Right renal cortex interstitium (tissue), 3 donors: ENCODE measurements around the gene RMND5A. TPM values are rescaled to one million over a fixed set of nuclear protein-coding genes. Genes with fewer than 3 reads are reported as not detected.

Experiments used
- DNase-seq, 3 donors: peaks; one replicate each; pipeline ENCODE4 v3.0.0-alpha.2; 2013; ENCODE audit warnings: low read depth in 3 of 3, low spot score in 2 of 3
- polyA plus RNA-seq, 3 donors: library from polyadenylated mRNA; unstranded; fragments of 120-200 nt; gene quantifications; one replicate each; pipeline ENCODE4 v1.2.1, GENCODE V29; 2013; ENCODE audit not compliant: insufficient read length in 3 of 3

RMND5A gene, protein sequence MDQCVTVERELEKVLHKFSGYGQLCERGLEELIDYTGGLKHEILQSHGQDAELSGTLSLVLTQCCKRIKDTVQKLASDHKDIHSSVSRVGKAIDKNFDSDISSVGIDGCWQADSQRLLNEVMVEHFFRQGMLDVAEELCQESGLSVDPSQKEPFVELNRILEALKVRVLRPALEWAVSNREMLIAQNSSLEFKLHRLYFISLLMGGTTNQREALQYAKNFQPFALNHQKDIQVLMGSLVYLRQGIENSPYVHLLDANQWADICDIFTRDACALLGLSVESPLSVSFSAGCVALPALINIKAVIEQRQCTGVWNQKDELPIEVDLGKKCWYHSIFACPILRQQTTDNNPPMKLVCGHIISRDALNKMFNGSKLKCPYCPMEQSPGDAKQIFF
- 10 to 100 TPM; 58.4 to 65.8 (median 63.9) TPM for polyA plus RNA-seq

DNA sequence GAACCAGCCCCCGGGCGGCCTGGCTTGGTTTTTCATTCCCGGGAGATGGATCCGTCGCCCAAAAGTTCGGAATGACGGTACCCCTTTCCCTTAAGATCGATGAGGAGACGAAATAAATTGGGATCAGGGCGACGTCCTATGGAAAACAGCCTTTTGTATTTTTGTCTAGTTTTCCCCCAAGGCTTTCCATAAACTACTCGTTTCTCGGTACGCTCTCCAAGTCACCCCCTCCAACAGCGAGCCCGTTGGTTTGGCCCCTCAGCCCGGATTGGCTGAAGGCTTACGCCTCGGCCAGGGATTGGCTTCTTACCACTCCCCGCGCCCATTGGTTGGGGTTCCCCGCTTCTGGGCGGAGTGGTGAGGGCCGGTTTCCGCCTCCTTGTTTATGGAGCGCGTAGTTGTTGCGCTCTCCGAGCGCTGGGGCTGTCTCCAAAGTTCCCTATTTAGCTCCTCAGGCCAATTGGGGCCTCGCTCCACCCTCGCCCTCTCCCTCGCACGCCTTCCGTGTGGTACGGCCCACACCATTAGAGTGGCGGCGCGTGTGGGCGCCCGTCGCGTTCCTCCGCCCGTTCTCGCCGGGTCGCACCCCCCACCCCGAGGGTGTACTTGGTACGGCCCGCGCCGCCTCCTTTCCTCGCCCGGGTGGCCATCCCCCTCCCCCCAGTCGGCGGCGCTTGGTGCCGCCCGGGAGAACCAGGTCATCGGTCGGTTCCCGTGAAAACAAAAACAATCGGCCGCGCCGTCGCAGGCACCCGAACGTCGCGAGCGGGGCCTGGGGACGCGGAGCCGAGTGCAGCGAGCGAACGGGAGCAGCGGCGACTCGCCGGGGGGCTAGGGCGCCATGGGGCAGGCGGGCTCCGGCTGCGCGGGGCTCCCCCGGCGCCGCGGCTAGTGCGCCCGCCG, at the start of gene RMND5A:
TSS of gene RMND5A (plus strand) at position 655 of the 903 bp plus-strand sequence. CDS start 377 bp downstream, outside the sequence.
- DNase-seq, result peak; percentile 41 to 61 (median 58)

DNA sequence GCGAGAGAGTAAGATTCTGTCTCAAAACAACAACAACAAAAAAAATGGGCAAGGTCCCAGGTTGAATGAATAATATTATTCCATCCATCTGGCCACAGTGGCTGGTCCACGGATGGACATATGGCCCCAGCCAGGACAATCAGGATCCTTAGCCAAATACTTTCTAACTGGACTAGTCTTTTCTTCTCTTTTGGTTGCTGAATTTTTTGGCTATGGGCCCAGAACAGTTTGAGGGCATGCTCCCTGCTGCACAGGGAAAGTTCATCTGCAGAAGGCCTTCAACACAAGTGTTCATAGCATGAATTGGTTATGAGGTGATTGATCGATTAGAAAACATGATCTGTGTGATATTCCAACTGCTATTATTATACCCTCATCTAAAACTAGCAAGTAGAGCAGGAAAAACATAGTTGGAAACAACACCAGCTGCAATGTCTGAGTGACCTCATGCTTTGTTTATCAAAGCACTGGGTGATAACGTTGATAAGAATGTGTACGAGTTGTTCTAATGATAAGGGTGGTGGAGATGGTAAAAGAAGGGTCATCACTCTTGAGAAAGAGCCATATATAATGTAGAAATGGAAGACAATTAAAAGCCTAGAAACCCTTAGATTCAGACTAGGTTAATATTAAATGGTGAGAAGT, 48.6 kb upstream of the RMND5A start:
- DNase-seq, result no peak

DNA sequence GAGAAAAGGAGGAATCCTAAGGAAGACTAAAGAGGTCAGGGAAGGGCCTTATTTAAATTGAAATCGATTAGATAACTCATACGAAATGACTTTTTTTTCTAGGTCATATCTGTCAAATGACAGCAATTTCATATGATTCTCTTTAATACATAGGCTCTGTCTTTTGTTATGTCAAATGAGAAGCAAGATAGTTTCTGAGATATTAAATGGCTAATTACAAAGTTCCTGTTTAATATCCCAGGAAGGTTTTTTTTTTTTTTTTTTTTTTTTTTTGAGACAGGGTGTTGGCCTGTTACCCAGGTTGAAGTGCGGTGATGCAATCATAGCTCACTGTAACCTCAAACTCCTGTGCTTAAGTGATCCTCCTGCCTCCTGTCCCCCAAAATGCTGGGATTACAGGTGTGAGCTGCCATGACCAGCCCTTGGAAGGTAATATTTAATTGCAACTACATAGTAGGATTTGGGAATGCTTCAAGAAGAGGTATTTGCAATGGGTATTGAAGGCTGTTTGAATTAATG, 48.0 kb upstream of the RMND5A start:
- DNase-seq, result no peak

DNA sequence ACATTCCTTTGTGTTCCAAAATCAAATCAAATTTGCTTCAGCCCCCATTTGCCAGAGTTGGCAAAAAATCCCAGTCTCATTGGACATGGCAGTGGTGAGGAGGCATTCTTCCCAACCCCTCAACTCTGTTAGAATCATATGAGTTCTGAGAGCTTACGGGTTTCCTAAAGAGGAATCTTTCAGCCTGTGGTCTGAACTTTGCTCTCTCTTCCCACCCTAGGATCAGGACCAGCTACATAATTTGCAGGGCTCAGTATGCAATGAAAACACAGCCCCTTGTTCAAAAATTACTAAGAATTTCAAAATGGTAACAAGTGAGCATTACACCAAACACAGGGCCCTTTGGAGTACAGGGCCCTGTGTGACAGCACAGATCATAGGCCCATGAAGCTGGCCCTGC, 47.1 kb upstream of the RMND5A start:
- DNase-seq, result no peak

DNA sequence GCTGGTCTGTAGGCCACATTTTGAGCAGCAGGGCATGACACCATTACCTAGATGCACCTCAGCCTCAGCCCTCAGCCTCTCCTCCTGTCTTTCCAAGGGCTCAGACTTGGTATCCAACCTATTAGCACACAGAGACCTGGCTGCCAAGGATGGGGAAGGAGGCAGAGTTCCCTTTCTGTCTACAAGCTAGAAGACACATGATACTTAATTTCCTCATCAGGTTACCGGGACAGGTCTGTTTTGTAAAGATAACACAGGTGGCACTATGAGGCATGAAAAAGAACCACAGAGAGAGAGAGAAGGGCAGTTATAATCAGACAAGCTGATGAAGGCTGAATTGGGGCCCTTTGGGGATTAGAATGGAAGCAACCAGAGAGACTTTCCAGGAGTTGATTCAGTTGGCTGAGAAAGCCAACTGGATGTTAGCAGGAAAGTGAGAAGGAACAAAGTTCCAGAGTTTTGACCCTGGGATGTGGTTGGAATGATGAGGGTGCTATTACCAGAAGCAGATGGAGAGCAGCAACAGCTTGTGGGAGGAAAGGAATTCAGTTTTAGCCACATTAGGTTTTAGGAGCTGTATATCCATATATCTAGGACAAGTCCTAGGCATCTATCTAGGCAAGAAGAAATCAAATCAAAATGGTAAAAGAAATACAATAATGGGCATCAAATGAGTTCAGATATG, 46.0 kb upstream of the RMND5A start:
- DNase-seq, result no peak

DNA sequence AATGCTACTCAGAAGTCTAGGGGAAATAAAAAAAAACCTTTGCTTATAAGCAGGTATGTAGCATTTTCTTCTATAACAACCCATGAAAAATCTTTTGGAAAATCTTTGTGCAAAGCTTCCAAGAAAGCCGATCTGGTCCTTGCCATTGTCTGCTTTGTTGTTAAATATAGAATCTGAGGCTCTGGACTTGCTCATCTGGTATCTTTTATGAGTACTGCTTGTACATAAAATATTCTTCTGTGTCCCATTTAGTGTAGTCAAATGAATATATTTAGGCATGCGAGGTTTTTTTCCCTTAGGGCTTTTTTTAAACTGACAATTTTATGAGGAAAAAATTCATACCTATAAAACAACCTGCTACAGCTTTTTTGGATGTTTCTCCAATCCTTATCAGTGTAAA, 45.0 kb upstream of the RMND5A start:
- no peak for DNase-seq

DNA sequence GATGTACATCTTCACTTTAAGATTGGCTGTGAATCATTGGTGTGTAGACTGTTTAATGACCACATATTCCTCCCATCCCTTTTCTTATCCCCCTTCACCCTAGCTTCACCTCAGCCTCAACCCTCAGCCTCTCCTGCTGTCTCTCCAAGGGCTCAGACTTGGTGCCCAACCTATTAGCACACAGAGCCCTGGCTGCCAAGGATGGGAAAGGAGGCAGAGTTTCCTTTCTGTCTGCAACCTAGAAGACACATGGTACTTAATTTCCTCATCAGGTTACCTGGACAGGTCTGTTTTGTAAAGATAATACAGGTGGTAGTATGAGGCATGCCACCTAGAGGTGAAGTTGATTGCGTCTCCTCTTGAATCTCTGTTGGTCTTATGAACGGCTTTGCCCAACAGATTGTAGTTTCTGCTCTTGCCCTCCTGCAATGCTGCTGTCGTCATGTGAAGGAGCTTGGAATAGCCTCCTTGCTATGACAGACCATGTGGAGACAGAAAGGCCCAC, 44.5 kb upstream of the RMND5A start:
- DNase-seq, result no peak

DNA sequence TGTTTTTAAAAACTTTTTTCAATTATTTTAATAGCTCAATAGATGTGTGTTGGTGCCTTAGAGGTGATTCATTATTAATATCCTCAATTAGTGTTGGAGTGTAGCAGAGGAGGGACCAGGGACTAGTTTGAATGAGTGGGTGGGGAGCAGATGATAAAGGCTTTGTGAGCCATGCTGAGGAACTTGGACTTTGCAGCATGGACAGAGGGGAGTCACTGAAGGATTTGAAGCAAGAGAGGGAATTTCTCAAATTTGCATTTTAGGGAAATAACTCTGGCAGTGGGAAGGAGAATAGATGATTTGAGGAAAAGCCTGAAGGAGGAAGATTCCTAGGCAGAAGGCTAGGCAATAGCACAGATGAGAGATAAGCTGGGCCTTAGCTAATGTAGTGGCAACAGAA, 42.3 kb upstream of the RMND5A start:
- DNase-seq, result no peak

DNA sequence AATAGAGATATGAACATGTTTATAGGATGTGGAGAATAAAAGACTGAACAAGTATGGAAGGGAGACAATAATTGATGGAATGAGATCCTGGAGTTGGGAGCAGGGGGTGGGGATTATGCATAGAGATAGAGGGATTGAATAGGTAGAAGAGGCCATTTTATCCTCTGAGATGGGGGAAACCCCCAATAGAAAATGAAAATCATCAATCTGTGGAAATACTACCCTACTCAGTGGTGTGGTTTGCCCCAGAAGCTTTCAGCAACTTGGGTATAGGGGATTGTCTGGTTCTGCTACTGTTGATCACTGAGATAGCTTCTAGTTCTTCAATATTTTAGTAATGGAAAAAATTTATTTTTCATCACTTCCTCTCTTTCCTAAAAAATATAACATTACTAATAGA, 41.1 kb upstream of the RMND5A start:
- DNase-seq, result no peak

DNA sequence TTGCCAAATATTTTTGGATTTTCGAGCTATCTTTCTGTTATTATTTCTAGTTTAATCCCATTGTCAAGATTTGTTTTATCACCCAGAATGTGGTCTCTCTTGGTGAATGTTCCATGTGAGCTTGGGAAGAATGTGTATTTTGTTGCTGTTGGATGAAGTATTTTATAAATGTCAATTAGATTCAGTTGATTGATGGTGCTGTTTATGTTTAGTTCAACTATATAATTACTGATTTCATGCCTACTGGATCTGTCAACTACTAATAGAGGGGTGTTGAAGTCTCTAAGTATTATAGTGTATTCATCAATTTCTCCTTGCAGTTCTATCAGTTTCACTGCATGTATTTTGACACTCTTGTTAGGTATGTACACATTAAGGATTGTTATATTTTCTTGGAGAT, 34.7 kb upstream of the RMND5A start:
- no peak for DNase-seq

DNA sequence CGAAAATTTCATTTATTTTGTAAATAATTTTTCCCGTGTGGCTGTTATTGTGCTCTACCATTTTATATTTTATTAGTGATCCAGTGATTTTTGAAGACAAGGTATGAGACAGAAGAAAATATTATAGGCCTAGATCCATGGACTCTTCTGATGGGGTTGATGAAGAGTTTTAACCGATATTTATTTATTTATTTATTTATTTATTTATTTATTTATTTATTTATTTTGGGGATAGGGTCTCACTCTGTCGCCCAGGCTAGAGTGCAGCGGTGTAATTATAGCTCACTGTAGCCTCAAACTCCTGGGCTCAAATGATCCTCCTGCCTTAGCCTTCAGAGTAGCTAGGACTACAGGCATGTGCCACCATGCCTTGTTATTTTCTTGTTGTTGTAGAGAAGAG, 33.6 kb upstream of the RMND5A start:
- no peak for DNase-seq

DNA sequence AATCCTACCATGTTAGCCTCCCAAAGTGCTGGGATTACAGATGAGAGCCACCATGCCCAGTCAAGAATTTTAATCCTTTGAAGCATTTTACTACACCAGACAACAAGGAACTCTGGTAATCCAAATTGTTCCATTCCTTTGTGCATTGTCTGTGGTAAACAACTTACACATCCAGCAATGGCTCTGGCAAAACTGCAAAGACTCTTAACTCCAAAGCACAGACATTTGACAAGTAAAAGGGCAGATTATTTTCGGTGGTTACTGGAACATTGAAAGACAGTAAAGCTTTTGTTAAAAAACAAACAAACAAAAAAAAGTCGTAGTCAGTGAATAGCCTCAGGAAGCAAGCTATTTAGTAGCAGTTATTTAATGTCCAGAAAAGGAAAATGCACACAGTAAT, 33.2 kb upstream of the RMND5A start:
- DNase-seq, result no peak

DNA sequence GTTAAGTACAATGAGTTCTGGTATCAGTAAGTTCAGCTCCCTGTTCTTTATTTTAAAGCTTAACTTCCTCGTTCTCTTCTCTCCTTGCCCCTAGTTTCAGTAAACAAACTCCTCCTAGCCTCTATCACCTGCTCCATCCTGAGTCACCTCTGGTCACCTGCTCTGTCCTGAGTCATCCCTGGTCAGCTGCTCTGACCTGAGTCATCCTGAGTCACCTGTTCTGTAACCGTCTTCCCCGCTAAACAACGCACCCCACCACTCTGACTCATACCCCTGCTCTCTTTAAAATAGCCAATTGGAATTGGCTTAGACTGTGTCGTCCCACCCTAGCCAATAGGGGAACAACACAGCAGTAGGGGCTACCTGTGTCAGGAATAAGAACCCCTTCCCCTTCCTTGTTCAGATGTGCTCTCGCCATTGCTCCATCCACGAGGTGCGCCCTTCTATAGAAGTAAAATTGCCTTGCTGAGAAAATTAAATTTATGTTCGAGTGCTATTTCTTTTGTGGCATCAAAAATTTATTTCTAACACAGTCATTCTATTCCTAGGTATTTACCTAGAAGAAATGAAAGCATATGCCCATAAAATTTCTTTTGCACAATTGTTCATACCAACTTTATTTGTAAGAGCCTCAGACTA, 24.9 kb upstream of the RMND5A start:
- DNase-seq, result no peak

DNA sequence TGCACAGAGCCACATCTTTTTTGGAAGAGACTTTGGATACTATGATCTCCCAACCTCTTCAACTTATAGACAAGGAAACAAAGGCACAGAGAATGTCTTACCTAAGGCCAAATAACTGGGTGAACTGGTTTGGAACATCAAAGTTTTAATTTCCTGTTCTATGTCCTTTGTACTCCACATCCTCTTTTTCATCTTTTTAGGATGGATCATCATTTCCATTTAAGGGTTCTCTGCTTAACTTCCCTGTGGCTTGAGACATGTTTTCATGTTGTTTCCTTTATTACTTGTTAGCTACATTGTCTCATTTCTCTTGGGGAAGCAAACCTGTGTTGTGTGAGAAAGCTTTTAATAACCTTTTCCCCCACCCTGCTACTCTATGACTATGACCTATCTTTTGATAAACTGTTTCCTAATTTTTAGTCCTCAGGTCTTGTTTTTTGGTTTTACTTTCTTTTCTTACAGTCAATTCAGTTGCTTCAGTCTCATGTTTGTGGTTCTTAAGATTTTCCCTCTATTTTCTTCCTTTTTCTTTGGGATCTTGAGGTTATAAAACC, 22.5 kb upstream of the RMND5A start:
- DNase-seq, result no peak

DNA sequence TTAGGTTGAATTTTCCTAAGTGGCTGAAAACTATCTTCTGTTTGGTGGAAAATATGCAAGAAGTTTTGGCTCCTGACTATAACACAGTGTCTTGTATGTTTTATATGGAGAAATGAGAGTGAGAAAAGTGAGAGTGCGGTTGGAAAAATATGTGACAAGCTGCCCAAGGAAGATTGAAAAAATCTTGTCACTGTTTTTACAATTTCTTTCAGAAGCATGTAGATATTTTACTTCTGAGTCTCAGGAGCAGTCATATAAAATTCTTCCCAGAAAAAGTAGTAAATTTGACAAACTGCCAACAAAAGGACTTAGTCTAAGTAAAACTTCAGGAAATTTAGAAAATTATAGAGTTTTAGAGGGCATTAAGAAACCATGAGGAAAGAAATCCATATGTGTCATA, 19.4 kb upstream of the RMND5A start:
- DNase-seq, result no peak

DNA sequence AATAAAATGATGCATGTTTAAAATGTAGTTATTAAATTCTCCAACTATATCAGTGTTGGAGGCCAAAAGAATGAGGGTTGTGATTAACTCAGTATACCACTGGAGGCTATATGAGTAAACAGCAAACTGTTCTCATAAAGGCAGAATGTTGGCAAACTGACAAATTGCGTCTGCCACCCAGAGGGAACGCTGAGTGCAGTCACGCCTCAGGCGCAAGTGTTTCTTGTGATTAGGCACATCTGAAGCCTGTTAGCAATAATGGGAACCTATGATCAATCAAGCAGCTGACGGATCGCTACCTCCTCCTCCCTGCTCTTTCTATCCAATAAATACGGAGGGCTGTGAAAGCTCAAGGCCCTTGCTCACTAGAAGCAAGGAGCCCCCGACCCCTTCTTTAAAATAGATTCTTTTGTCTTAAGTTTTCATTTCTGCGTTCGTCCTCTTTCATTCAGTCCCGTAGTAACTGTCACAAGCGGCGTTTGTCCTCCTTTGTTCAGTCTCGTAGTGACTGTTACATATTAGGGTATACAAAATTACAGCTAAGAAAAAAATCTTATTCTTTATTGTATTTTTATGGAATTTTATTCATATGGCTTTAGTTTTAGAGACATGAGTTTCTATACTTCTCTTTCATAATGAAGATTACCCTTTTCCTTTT, 16.3 kb upstream of the RMND5A start:
- DNase-seq, result no peak

DNA sequence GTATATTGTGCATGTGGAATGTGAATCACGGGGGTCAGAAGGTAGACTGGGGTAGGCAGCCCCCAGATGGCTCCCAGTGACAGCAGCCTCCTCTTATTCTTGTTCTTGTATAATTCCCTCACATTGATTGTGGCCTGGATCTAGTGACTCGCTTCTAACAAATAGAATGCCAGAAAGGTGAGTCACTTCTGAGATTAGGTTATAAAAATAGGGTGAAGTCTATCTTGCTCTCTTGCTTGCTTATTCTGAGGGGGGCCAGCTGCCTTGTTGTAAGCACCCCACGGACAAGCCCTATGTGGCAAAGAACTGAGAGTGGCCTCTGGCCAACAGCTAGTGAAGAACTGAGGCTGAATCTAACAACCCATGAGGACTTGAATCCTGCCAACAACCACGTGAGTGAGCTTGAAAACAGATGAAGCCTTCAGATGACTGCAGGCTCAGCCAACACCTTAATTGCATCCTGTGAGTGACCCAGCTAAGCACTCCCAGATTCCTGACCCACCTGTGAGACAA, 15.6 kb upstream of the RMND5A start:
- DNase-seq, result no peak

DNA sequence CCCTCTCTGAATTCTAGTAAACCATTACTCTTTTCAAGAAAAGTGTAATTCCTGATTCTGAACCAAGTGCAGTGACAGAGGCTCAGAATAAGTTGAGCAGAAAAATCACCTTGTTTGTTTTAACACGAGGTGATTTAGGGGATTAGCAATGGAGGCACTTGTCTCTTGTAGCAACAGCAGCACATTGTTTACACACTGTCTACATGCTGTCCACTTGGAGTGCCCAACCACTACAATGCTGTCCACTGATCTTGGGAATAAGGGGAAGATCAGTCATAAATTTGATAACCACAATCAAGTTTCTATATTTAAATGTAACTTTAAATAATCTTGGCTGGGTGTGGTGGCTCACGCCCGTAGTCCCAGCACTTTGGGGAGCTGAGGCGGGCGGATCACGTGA, 13.9 kb upstream of the RMND5A start:
- no peak for DNase-seq

DNA sequence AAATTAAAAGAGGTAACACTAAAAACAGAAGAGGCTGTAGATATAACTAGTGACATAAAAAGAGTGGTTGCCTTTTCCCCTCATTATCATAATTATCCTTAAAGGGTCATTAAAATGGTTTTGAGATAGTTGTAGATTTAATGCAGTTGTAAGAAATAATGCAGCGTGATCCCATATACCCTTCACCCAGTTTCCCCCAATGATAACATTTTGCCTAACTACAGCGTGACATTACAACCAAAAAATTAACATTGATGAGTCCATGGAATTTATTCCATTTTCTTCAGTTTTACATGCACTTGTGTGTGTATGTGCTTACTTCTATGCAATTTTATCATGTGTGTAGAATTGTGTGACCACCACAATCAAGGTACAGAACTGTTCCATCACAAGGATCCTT, 13.2 kb upstream of the RMND5A start:
- no peak for DNase-seq
